Neuronal stem cell (in vitro differentiated cells): Measurements from ENCODE around the gene PMS1.
"Not testable (repeated sequence)": the region's sequence is repeated elsewhere in the genome, so short reads cannot be mapped to it uniquely, and the experiment has no call there.

Source experiments
- DNase-seq: peaks from one replicate; pipeline ENCODE4 v3.0.0-alpha.2; 2013; ENCODE audit warnings: low spot score
- H2AFZ ChIP-seq: one replicate; pipeline ENCODE4 v1.6.1; 2013; ENCODE audit warnings: mild to moderate bottlenecking, low read length, inconsistent platforms
- H2AK5ac ChIP-seq: 2 replicates; pipeline ENCODE4 v1.6.1; 2013; ENCODE audit warnings: low read depth, mild to moderate bottlenecking, inconsistent platforms, low read length, moderate library complexity, mixed read lengths
- H2BK120ac ChIP-seq: 2 replicates; pipeline ENCODE4 v1.6.1; 2013; ENCODE audit warnings: low read depth, mild to moderate bottlenecking, inconsistent platforms, low read length, moderate library complexity, mixed read lengths
- H2BK12ac ChIP-seq: one replicate; pipeline ENCODE4 v1.6.1; 2013; ENCODE audit warnings: low read length, inconsistent platforms
- H2BK15ac ChIP-seq: 2 replicates; pipeline ENCODE4 v1.6.1; 2013; ENCODE audit warnings: mild to moderate bottlenecking, low read length, inconsistent platforms, mixed read lengths
- H2BK5ac ChIP-seq: one replicate; pipeline ENCODE4 v1.6.1; 2013; ENCODE audit warnings: inconsistent platforms, mild to moderate bottlenecking, low read length, moderate library complexity
- H3K14ac ChIP-seq: one replicate; pipeline ENCODE4 v1.6.1; 2013; ENCODE audit warnings: low read length, inconsistent platforms
- H3K18ac ChIP-seq: 2 replicates; pipeline ENCODE4 v1.6.1; 2013; ENCODE audit warnings: low read length, inconsistent platforms
- H3K23ac ChIP-seq: 2 replicates; pipeline ENCODE4 v1.6.1; 2013; ENCODE audit warnings: low read depth, mild to moderate bottlenecking, mixed read lengths, low read length, inconsistent platforms; ENCODE audit not compliant: poor library complexity
- H3K27ac ChIP-seq: replicated peaks from 3 replicates; pipeline ENCODE4 v1.5.1; 2013; ENCODE audit warnings: low read length, inconsistent platforms
- H3K27me3 ChIP-seq, 3 experiments: 2 replicates each; pipeline ENCODE4 v1.6.1; 2013; ENCODE audit warnings: low read length in 3 of 3, mild to moderate bottlenecking in 2 of 3, inconsistent platforms in 1 of 3, low read depth in 1 of 3, mixed read lengths in 1 of 3, moderate library complexity in 1 of 3; ENCODE audit not compliant: control insufficient read depth in 3 of 3, insufficient read depth in 3 of 3
- H3K36me3 ChIP-seq, 2 donors: replicated peaks in 1 of 2; 2 replicates each; pipeline ENCODE4 v1.6.1; 2013; ENCODE audit warnings: low read length in 2 of 2; ENCODE audit not compliant: control insufficient read depth in 2 of 2, insufficient read depth in 2 of 2
- H3K4ac ChIP-seq: 2 replicates; pipeline ENCODE4 v1.6.1; 2013; ENCODE audit warnings: inconsistent platforms, mild to moderate bottlenecking, low read length, moderate library complexity
- H3K4me1 ChIP-seq, 2 donors: 1 replicate in 1 of 2; 2 replicates in 1 of 2; pipeline ENCODE4 v1.6.1; 2013; ENCODE audit warnings: low read length in 2 of 2, low read depth in 1 of 2; ENCODE audit not compliant: control insufficient read depth in 2 of 2, insufficient read depth in 1 of 2
- H3K4me2 ChIP-seq: one replicate; pipeline ENCODE4 v1.6.1; 2013; ENCODE audit warnings: mild to moderate bottlenecking, low read length, inconsistent platforms; ENCODE audit not compliant: insufficient read depth, poor library complexity, severe bottlenecking
- H3K4me3 ChIP-seq, 2 donors: 2 replicates each; pipeline ENCODE4 v1.5.1; 2013; ENCODE audit warnings: low read length in 2 of 2, mild to moderate bottlenecking in 2 of 2, inconsistent platforms in 1 of 2, moderate library complexity in 1 of 2
- H3K79me1 ChIP-seq: one replicate; pipeline ENCODE4 v1.6.1; 2013; ENCODE audit warnings: low read depth, mild to moderate bottlenecking, inconsistent platforms, low read length, moderate library complexity
- H3K9ac ChIP-seq: one replicate; pipeline ENCODE4 v1.6.1; 2013; ENCODE audit warnings: mild to moderate bottlenecking, low read depth, low read length, inconsistent platforms; ENCODE audit not compliant: poor library complexity
- H3K9me3 ChIP-seq, 2 donors: replicated peaks in 1 of 2; 2 replicates each; pipeline versions ENCODE3 to v1.6.1; 2013; ENCODE audit warnings: low read length in 2 of 2, mild to moderate bottlenecking in 2 of 2, inconsistent platforms in 1 of 2, low read depth in 1 of 2, mixed read lengths in 1 of 2, moderate library complexity in 1 of 2; ENCODE audit not compliant: control insufficient read depth in 2 of 2, insufficient read depth in 1 of 2
- H4K8ac ChIP-seq: one replicate; pipeline ENCODE4 v1.6.1; 2013; ENCODE audit warnings: low read depth, mild to moderate bottlenecking, inconsistent platforms, low read length, moderate library complexity
- H4K91ac ChIP-seq: one replicate; pipeline ENCODE4 v1.6.1; 2013; ENCODE audit warnings: low read length, low read depth, mild to moderate bottlenecking, inconsistent platforms; ENCODE audit not compliant: poor library complexity
- WGBS, 2 donors: extraction: QIAGEN DNeasy Blood & Tissue Kit; methylation state at CpG; one replicate each; pipeline ENCODE4 v1.1.7; 2013; ENCODE audit warnings: missing lambda C conversion rate in 2 of 2, mixed read lengths in 1 of 2; ENCODE audit not compliant: insufficient read length in 2 of 2, insufficient replicate concordance in 1 of 2; ENCODE audit errors: extremely low coverage in 2 of 2; 5-methylcytosine and 5-hydroxymethylcytosine counted together

The PMS1 gene

DNA sequence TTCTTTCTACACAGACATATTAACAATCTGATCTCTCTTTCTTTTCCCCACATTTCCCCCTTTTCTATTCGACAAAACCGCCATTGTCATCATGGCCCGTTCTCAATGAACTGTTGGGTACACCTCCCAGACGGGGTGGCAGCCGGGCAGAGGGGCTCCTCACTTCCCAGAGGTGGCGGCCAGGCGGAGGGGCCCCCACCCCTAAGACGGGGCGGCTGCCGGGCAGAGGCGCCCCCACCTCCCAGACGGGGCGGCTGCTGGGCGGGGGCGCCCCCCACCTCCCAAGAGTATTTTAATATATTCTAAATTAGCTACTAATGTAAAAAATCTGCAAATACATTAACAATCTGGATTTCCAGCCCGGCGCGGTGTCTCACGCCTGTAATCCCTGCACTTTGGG, 24.1 kb upstream of the PMS1 start:
- not testable (repeated sequence) for H3K4me3 ChIP-seq, H3K27me3 ChIP-seq, H2BK5ac ChIP-seq, H3K79me1 ChIP-seq, H3K14ac ChIP-seq, DNase-seq, H2AK5ac ChIP-seq, H3K9ac ChIP-seq, H2BK15ac ChIP-seq, H3K18ac ChIP-seq, H3K23ac ChIP-seq, H2BK120ac ChIP-seq, H4K91ac ChIP-seq, H3K27ac ChIP-seq, H3K36me3 ChIP-seq, H2BK12ac ChIP-seq, H4K8ac ChIP-seq, H3K9me3 ChIP-seq, H3K4me2 ChIP-seq, H3K4me1 ChIP-seq, H3K4ac ChIP-seq, H2AFZ ChIP-seq
- no CpG with 5 or more reads among the region's 19 CpGs for WGBS, 2 donors

- H2BK5ac ChIP-seq: no peak overlapping the region
- no peak overlapping the region for H2BK120ac ChIP-seq
- H2BK15ac ChIP-seq: no peak overlapping the region
- peak overlapping the region; percentile 76 for H3K18ac ChIP-seq
- no peak overlapping the region for H2AK5ac ChIP-seq
- H3K4ac ChIP-seq: no peak overlapping the region
- peak overlapping the region; percentile 92 for H2AFZ ChIP-seq
- peaks cover 0 to 1% of the 10 kb centered on the region in 2 donors for H3K4me1 ChIP-seq
- no peaks in the 10 kb centered on the region for H3K9me3 ChIP-seq
- peak overlapping the region; percentile 45 for H3K4me2 ChIP-seq
- no peaks in the 10 kb centered on the region for H3K79me1 ChIP-seq
- no CpG with 5 or more reads among the region's 7 CpGs for WGBS, 2 donors
- H3K9ac ChIP-seq: peak overlapping the region; percentile 79
- no peak overlapping the region for H3K14ac ChIP-seq
- no peak overlapping the region for H4K91ac ChIP-seq
- H2BK12ac ChIP-seq: no peak overlapping the region
- peak overlapping the region; percentile 89 for H3K27ac ChIP-seq
- H3K4me3 ChIP-seq: peak overlapping the region; percentile 77 to 85
- no peak for DNase-seq
- no peaks in the 10 kb centered on the region for H3K27me3 ChIP-seq
- peaks cover 0 to 21% of the 10 kb centered on the region in 2 donors for H3K36me3 ChIP-seq
- no peak overlapping the region for H4K8ac ChIP-seq
- H3K23ac ChIP-seq: no peak overlapping the region
These were observed 22.1 kb upstream of the PMS1 start for GRCh38 chr2:189762229-189762550.

GRCh38 chr2:189762551-189763298, 21.5 kb upstream of the PMS1 start, which contains the start of gene OSGEPL1:
Gene OSGEPL1, minus strand, starts transcription at chr2:189762792. Its CDS starts 1,152 bp downstream, at chr2:189761640.
- Histone ChIP-seq H3K36me3 (peaks cover 0 to 26% of the 10 kb centered on the region in 2 donors), H2BK5ac (no peak within 1 kb of the TSS), H3K14ac (no peak within 1 kb of the TSS), H3K27ac (peak within 1 kb of the TSS; percentile 89), H2BK120ac (no peak within 1 kb of the TSS), H3K4me3 (peak within 1 kb of the TSS; percentile 77 to 85), H4K91ac (no peak within 1 kb of the TSS), H2BK15ac (no peak within 1 kb of the TSS), H2BK12ac (no peak within 1 kb of the TSS), H2AFZ (peak within 1 kb of the TSS; percentile 92), H3K4me2 (peak within 1 kb of the TSS; percentile 45), H3K9me3 (no peaks in the 10 kb centered on the region), H3K4me1 (peaks cover 0 to 1% of the 10 kb centered on the region in 2 donors), H2AK5ac (no peak within 1 kb of the TSS), H4K8ac (no peak within 1 kb of the TSS), H3K23ac (no peak within 1 kb of the TSS), H3K9ac (peak within 1 kb of the TSS; percentile 79), H3K27me3 (no peaks in the 10 kb centered on the region), H3K79me1 (no peaks in the 10 kb centered on the region), H3K4ac (no peak within 1 kb of the TSS), H3K18ac (peak within 1 kb of the TSS; percentile 76)
- peak; percentile 81 for DNase-seq
- no CpG with 5 or more reads among the region's 33 CpGs for WGBS, 2 donors

- H3K18ac ChIP-seq: no peak overlapping the region
- no peak overlapping the region for H3K4ac ChIP-seq
- H3K27ac ChIP-seq: no peak overlapping the region
- no peak overlapping the region for H2BK120ac ChIP-seq
- H3K4me3 ChIP-seq: peak overlapping the region in 1 of 2 donors; percentile 77
- no peak overlapping the region for H3K9ac ChIP-seq
- H3K36me3 ChIP-seq: peaks cover 0 to 33% of the 10 kb centered on the region in 2 donors
- no peak overlapping the region for H3K4me2 ChIP-seq
- H2AK5ac ChIP-seq: no peak overlapping the region
- H2AFZ ChIP-seq: no peak overlapping the region
- H2BK12ac ChIP-seq: no peak overlapping the region
- peaks cover 0 to 1% of the 10 kb centered on the region in 2 donors for H3K4me1 ChIP-seq
- no peaks in the 10 kb centered on the region for H3K79me1 ChIP-seq
- no peak overlapping the region for H3K23ac ChIP-seq
- H3K27me3 ChIP-seq: no peaks in the 10 kb centered on the region
- no peak overlapping the region for H4K8ac ChIP-seq
- H3K9me3 ChIP-seq: no peaks in the 10 kb centered on the region
- H2BK5ac ChIP-seq: no peak overlapping the region
- H2BK15ac ChIP-seq: no peak overlapping the region
- no peak overlapping the region for H3K14ac ChIP-seq
- no peak for DNase-seq
- no CpG with 5 or more reads among the region's 4 CpGs for WGBS, 2 donors
- H4K91ac ChIP-seq: no peak overlapping the region
These were observed 20.2 kb upstream of the PMS1 start for GRCh38 chr2:189763908-189764661.
